Panc1 (cell line): ENCODE measurements around the gene RCCD1. TPM values are rescaled to one million over a fixed set of nuclear protein-coding genes. Genes with fewer than 3 reads are reported as not detected.
A peak's percentile ranks its signal among the peaks of the same experiment; 100 is the strongest.

ENCODE experiments used
- ATAC-seq: fragments of 200-7000 bp; cut with Tn5 transposase; 2 replicates; pipeline ENCODE4 v1.9.1; 2020; ENCODE audit warnings: mild to moderate bottlenecking, moderate library complexity
- BruUV-seq: library from RNA; stranded (reverse); fragments of 400-500 nt; replicated peaks from 2 replicates; lab custom pipeline; 2021; lab: Mats Ljungman, UMichigan
- CTCF ChIA-PET: fragments of 300-600 bp; sonication (Branson Sonifier 250); formaldehyde crosslinking; loops from one replicate; lab custom pipeline; 2022; ENCODE audit warnings: antibody characterized with exemption; lab: Charles Lee
- POLR2A ChIA-PET: fragments of 300-600 bp; sonication (Branson Sonifier 250); formaldehyde crosslinking; loops from one replicate; lab custom pipeline; 2022; ENCODE audit warnings: antibody characterized with exemption; lab: Charles Lee
- DNase-seq: peaks from one replicate; pipeline ENCODE4 v3.0.0-alpha.2; 2010; ENCODE audit warnings: low read depth, low spot score
- H3K27ac ChIP-seq: 2 replicates; pipeline ENCODE4 v1.5.1; 2011; ENCODE audit warnings: mild to moderate bottlenecking, low read length, inconsistent platforms
- H3K27me3 ChIP-seq: fragments of 200-500 bp; sonication (Bioruptor generic); 2 replicates; pipeline ENCODE4 v1.6.0; 2014; ENCODE audit warnings: low read length, inconsistent platforms; ENCODE audit not compliant: control insufficient read depth, insufficient read depth
- H3K36me3 ChIP-seq: fragments of 200-500 bp; sonication (Bioruptor generic); 2 replicates; pipeline ENCODE4 v1.5.1; 2014; ENCODE audit warnings: inconsistent platforms, mild to moderate bottlenecking, low read length, moderate library complexity; ENCODE audit not compliant: control insufficient read depth, insufficient read depth
- H3K4me1 ChIP-seq: 2 replicates; pipeline ENCODE4 v1.5.1; 2011; ENCODE audit warnings: inconsistent platforms, mild to moderate bottlenecking, low read length, moderate library complexity; ENCODE audit not compliant: control insufficient read depth, insufficient read depth
- H3K4me3 ChIP-seq, 2 experiments: 2 replicates each; pipeline ENCODE4 v1.5.1; 2011 to 2012; ENCODE audit warnings: low read depth in 2 of 2, low read length in 2 of 2, mild to moderate bottlenecking in 2 of 2, inconsistent platforms in 1 of 2, moderate library complexity in 1 of 2
- H3K9me3 ChIP-seq: fragments of 200-500 bp; sonication (Bioruptor generic); 2 replicates; pipeline ENCODE4 v1.5.1; 2014; ENCODE audit warnings: low read depth, mild to moderate bottlenecking, inconsistent platforms, low read length, moderate library complexity; ENCODE audit not compliant: control insufficient read depth, insufficient read depth
- POLR2AphosphoS5 ChIP-seq: IDR thresholded peaks from 2 replicates; pipeline ENCODE4 v1.6.1; 2012; ENCODE audit warnings: mild to moderate bottlenecking, low read depth, low read length, moderate library complexity
- SIN3A ChIP-seq: IDR thresholded peaks from 2 replicates; pipeline ENCODE4 v1.6.1; 2012; ENCODE audit warnings: low read depth, mild to moderate bottlenecking, low read length, moderate library complexity, borderline replicate concordance; ENCODE audit not compliant: insufficient read depth
- TCF7L2 ChIP-seq: IDR thresholded peaks from 2 replicates; pipeline ENCODE4 v1.6.1; 2011; ENCODE audit warnings: mild to moderate bottlenecking, low read depth, low read length, inconsistent platforms
- in situ Hi-C: cut with HindIII; loops from 2 replicates; pipeline ENCODE4 v1.10.0; 2016; ENCODE audit warnings: low sequenced_read_pairs, low pct_unique_long_range_greater_than_20kb
- intact Hi-C: fragments of 100-400 bp; cut with micrococcal nuclease; formaldehyde crosslinking; loops from one replicate; pipeline ENCODE4 v1.10.0; 2022; ENCODE audit not compliant: unreplicated experiment
- total RNA-seq: library from RNA; stranded (reverse); gene quantifications from one replicate; pipeline ENCODE4 v1.2.1, GENCODE V29; 2021; ENCODE audit not compliant: unreplicated experiment
- TF ChIP-seq, protein P1 (sequence below): fragments of 450-650 bp; IDR thresholded peaks from 2 replicates; pipeline ENCODE4 v1.5.1; 2017; ENCODE audit warnings: mild to moderate bottlenecking
- TF ChIP-seq, protein P2 (sequence below), 2 experiments: IDR thresholded peaks; 2 replicates each; pipeline ENCODE4 v1.6.1; 2011 to 2012; ENCODE audit warnings: low read depth in 2 of 2, control low read depth in 1 of 2, low read length in 1 of 2, mild to moderate bottlenecking in 1 of 2, moderate library complexity in 1 of 2; ENCODE audit not compliant: insufficient read depth in 1 of 2

The RCCD1 gene
- total RNA-seq, 1 experiment from 2014 or later, result 23.6 TPM

DNA sequence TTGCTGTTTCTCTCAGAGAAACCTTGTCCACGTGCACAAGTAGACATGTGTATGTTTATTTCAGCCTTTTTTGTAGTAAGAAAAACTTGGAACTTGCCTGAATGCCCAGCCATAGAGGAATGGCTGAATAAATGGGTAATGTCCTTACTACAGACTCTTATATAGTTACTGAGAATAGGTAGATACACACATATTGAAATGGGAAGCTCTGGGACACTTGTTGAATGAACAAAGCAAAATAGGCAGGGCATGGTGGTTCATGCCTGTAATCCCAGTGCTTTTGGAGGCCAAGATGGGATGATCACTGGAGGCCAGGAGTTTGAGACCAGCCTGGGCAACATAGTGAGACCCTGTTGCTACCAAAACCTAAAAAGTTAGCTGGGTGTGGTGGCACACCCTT is 17.9 kb upstream of the RCCD1 start:
- intact Hi-C loops (no loop called here), in situ Hi-C loops (no loop called here)
- H3K9me3 ChIP-seq, result no peaks in the 10 kb centered on the region
- peaks cover 14% of the 10 kb centered on the region for H3K4me1 ChIP-seq
- DNase-seq (no peak), ATAC-seq (no peak)
- CTCF ChIA-PET, result no interaction called here
- H3K4me3 ChIP-seq, result no peak overlapping the region
- no TSS peak for BruUV-seq
- H3K27me3 ChIP-seq, result no peaks in the 10 kb centered on the region
- no peak overlapping the region for H3K27ac ChIP-seq
- peaks cover 2% of the 10 kb centered on the region; the same call in 1 of the 2 replicates for H3K36me3 ChIP-seq
- POLR2A ChIA-PET, result no interaction called here
- TF ChIP-seq POLR2AphosphoS5, result no peak
- TF ChIP-seq, protein P1, sequence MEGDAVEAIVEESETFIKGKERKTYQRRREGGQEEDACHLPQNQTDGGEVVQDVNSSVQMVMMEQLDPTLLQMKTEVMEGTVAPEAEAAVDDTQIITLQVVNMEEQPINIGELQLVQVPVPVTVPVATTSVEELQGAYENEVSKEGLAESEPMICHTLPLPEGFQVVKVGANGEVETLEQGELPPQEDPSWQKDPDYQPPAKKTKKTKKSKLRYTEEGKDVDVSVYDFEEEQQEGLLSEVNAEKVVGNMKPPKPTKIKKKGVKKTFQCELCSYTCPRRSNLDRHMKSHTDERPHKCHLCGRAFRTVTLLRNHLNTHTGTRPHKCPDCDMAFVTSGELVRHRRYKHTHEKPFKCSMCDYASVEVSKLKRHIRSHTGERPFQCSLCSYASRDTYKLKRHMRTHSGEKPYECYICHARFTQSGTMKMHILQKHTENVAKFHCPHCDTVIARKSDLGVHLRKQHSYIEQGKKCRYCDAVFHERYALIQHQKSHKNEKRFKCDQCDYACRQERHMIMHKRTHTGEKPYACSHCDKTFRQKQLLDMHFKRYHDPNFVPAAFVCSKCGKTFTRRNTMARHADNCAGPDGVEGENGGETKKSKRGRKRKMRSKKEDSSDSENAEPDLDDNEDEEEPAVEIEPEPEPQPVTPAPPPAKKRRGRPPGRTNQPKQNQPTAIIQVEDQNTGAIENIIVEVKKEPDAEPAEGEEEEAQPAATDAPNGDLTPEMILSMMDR, result no peak
- TF ChIP-seq, protein P2, sequence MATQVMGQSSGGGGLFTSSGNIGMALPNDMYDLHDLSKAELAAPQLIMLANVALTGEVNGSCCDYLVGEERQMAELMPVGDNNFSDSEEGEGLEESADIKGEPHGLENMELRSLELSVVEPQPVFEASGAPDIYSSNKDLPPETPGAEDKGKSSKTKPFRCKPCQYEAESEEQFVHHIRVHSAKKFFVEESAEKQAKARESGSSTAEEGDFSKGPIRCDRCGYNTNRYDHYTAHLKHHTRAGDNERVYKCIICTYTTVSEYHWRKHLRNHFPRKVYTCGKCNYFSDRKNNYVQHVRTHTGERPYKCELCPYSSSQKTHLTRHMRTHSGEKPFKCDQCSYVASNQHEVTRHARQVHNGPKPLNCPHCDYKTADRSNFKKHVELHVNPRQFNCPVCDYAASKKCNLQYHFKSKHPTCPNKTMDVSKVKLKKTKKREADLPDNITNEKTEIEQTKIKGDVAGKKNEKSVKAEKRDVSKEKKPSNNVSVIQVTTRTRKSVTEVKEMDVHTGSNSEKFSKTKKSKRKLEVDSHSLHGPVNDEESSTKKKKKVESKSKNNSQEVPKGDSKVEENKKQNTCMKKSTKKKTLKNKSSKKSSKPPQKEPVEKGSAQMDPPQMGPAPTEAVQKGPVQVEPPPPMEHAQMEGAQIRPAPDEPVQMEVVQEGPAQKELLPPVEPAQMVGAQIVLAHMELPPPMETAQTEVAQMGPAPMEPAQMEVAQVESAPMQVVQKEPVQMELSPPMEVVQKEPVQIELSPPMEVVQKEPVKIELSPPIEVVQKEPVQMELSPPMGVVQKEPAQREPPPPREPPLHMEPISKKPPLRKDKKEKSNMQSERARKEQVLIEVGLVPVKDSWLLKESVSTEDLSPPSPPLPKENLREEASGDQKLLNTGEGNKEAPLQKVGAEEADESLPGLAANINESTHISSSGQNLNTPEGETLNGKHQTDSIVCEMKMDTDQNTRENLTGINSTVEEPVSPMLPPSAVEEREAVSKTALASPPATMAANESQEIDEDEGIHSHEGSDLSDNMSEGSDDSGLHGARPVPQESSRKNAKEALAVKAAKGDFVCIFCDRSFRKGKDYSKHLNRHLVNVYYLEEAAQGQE (IDR thresholded peaks at IDR 0.05; ENCODE audit: insufficient read depth in 1 of 2, low read depth in 2 of 2, low read length in 1 of 2), result no peak
- TF ChIP-seq SIN3A, result no peak
- TF ChIP-seq TCF7L2, result no peak

DNA sequence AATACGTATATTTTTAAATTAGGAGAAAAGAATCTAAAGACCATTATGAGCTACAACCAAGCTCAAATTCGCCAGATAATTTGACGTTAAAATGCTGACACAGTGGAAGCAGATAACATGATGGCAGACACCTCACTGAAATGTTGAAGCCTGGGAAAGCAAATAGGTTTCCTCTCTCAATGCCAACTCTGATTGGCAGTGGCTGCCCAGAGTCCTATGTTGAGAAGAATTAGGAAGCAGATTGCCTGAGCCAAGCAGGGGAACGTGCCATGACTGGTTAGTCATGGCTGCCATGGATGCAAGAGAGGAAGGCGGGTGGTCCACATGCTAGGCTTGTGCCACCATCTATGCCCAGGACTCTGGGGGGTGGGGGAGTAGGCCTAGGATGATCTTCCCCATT is 16.4 kb upstream of the RCCD1 start:
- peaks cover 2% of the 10 kb centered on the region; the same call in 1 of the 2 replicates for H3K36me3 ChIP-seq
- intact Hi-C loops (no loop called here), in situ Hi-C loops (no loop called here)
- ChIA-PET CTCF (no interaction called here), POLR2A (interaction anchor here (0.7 kb wide), 1 partner anchor 1843 kb away, joined by 7 read pairs; no protein-coding TSS in a partner anchor)
- TF ChIP-seq SIN3A (no peak), TCF7L2 (no peak), POLR2AphosphoS5 (no peak)
- TF ChIP-seq, protein P2 (IDR thresholded peaks at IDR 0.05; ENCODE audit: insufficient read depth in 1 of 2, low read depth in 2 of 2, low read length in 1 of 2), result no peak
- TF ChIP-seq, protein P1, result no peak
- BruUV-seq, result TSS peak; percentile 43
- H3K4me3 ChIP-seq, result no peak overlapping the region
- no peak for ATAC-seq
- peaks cover 14% of the 10 kb centered on the region for H3K4me1 ChIP-seq
- H3K27me3 ChIP-seq, result no peaks in the 10 kb centered on the region
- H3K27ac ChIP-seq, result no peak overlapping the region
- no peak for DNase-seq
- H3K9me3 ChIP-seq, result no peaks in the 10 kb centered on the region
